HepG2 (cell line): ENCODE measurements around the gene JAM2. TPM values are rescaled to one million over a fixed set of nuclear protein-coding genes. Genes with fewer than 3 reads are reported as not detected.
A peak's percentile ranks its signal among the peaks of the same experiment; 100 is the strongest.

ENCODE experiments used
- ASH2L ChIP-seq: fragments of 300-600, 200-600 bp; sonication (generic); IDR thresholded peaks from 2 replicates; pipeline ENCODE4 v1.7.0; 2017; ENCODE audit warnings: low read depth, mild to moderate bottlenecking, moderate library complexity, mixed read lengths, low read length; ENCODE audit not compliant: insufficient read length
- GFI1 ChIP-seq: sonication (generic); formaldehyde crosslinking; IDR thresholded peaks from 2 replicates; pipeline ENCODE4 v1.5.0; 2020; ENCODE audit warnings: missing genetic modification reagents, mild to moderate bottlenecking, borderline replicate concordance
- HNF4G ChIP-seq, 2 experiments: sonication (generic) in 1 of 2; formaldehyde crosslinking in 1 of 2; IDR thresholded peaks; 2 replicates each; pipeline versions ENCODE4 v1.4.0 to v1.6.1; 2011 to 2020; ENCODE audit warnings: borderline replicate concordance in 2 of 2, low read depth in 2 of 2, mild to moderate bottlenecking in 2 of 2, low read length in 1 of 2, missing genetic modification reagents in 1 of 2, moderate library complexity in 1 of 2
- KMT2A ChIP-seq: sonication (generic); formaldehyde crosslinking; IDR thresholded peaks from 2 replicates; pipeline ENCODE4 v1.4.0; 2020; ENCODE audit warnings: missing genetic modification reagents
- NFKB2 ChIP-seq: sonication (generic); formaldehyde crosslinking; IDR thresholded peaks from 2 replicates; pipeline ENCODE4 v1.4.0; 2020; ENCODE audit warnings: missing genetic modification reagents, borderline replicate concordance
- PHF20 ChIP-seq: sonication (generic); formaldehyde crosslinking; IDR thresholded peaks from 2 replicates; pipeline ENCODE4 v1.5.0; 2020; ENCODE audit warnings: mild to moderate bottlenecking, missing genetic modification reagents
- SKI ChIP-seq: fragments of 450-650 bp; IDR thresholded peaks from one replicate; pipeline ENCODE4 v1.6.1; 2018; ENCODE audit warnings: mild to moderate bottlenecking; ENCODE audit not compliant: partially characterized antibody
- ZNF562 ChIP-seq: sonication (generic); formaldehyde crosslinking; IDR thresholded peaks from 2 replicates; pipeline ENCODE4 v1.8.0; 2022; ENCODE audit warnings: missing genetic modification reagents, borderline replicate concordance
- polyA plus RNA-seq, 8 experiments: library from polyadenylated mRNA; depleted of rRNA in 3 of 8; stranded (reverse) in 7 of 8; unstranded in 1 of 8; fragments of >200 nt; fragmentation: Illumina TruSeq in 4 of 8; extraction: Trizol in 4 of 8; gene quantifications; 2 replicates each; pipeline versions ENCODE4 v1.2.1 to v1.2.3, GENCODE V29; 2011 to 2016; ENCODE audit warnings: low read depth in 4 of 8, missing spikeins in 1 of 8, mixed read lengths in 1 of 8; ENCODE audit not compliant: insufficient read depth in 1 of 8
- total RNA-seq, 5 experiments: library from RNA; depleted of rRNA; stranded (reverse); fragments of >200 nt; fragmentation: Illumina TruSeq; extraction: Trizol; gene quantifications; 2 replicates each; pipeline ENCODE4 v1.2.3, GENCODE V29; 2016; ENCODE audit warnings: low read depth in 1 of 5
- TF ChIP-seq, protein P1 (sequence below): sonication (generic); formaldehyde crosslinking; IDR thresholded peaks from 2 replicates; pipeline ENCODE4 v1.4.0; 2020; ENCODE audit warnings: mild to moderate bottlenecking, missing genetic modification reagents, borderline replicate concordance
- TF ChIP-seq, protein P2 (sequence below): sonication (generic); formaldehyde crosslinking; IDR thresholded peaks from 2 replicates; pipeline ENCODE4 v1.8.1; 2022; ENCODE audit warnings: low read depth, mild to moderate bottlenecking, missing genetic modification reagents
- TF ChIP-seq, protein P3 (sequence below): sonication (generic); formaldehyde crosslinking; IDR thresholded peaks from 2 replicates; pipeline ENCODE4 v1.5.0; 2020; ENCODE audit warnings: mild to moderate bottlenecking, missing genetic modification reagents, moderate library complexity
- TF ChIP-seq, protein P4 (sequence below): IDR thresholded peaks from 2 replicates; pipeline ENCODE4 v1.6.1; 2016; ENCODE audit warnings: low read depth, missing genetic modification reagents, missing compliant biosample characterization

Gene JAM2
- total and polyA plus RNA-seq, 2 of the 13 experiments (the other 11 are each of a cell fraction or from before 2014, with no cell fraction given): 0.07 TPM; not detected in 1

DNA sequence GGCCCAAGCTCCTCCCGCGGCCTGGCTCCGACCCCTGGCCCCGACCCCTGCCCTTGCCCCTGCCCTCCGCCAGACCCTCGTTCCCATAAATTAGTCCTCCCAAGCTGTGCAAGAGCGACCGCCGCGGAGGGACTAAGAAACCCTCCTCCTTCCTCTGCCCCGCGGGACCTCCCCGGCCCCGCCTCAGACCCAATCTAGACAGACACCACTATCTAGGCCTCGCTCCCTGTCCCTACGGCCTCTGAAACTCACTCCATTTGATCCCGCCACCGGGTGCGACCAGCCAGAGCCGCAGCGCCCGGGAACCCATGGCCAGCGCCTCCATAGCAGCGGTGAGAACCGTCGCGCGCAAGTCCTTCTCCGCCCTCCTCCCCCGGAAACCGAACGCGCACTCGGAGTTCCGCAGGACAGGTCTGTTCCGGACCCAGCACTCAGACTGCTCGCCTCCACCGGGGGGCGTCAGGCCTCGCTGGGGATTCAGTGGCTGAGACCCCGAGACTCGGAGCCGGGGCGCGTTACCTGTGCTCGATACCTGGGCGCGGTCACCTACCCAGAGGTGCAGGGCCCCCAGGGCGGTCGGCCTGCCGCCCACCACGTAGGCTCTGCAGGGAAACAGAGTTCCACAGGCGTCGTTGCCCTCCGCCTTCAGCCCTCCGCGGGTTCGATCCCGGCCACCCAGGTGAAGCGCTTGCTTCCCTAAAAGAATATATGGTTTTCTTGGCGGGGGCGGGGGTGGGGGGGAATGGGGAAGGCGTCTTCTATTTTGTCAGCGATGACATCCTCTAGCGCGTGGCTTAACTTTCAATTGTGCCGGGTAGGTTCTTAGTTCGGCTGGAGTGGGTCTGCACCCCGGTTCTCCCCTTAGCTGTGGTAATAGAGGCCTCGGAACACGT, 31.7 kb upstream of the JAM2 start, which contains the start of gene MRPL39 (continued):
- TF ChIP-seq, protein P1, sequence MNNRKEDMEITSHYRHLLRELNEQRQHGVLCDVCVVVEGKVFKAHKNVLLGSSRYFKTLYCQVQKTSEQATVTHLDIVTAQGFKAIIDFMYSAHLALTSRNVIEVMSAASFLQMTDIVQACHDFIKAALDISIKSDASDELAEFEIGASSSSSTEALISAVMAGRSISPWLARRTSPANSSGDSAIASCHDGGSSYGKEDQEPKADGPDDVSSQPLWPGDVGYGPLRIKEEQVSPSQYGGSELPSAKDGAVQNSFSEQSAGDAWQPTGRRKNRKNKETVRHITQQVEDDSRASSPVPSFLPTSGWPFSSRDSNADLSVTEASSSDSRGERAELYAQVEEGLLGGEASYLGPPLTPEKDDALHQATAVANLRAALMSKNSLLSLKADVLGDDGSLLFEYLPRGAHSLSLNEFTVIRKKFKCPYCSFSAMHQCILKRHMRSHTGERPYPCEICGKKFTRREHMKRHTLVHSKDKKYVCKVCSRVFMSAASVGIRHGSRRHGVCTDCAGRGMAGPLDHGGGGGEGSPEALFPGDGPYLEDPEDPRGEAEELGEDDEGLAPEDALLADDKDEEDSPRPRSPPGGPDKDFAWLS: no peak
- TF ChIP-seq HNF4G (IDR thresholded peaks at IDR 0.05; ENCODE audit: borderline replicate concordance, low read depth, low read length) (no peak), HNF4G (CRISPR knock-in tag; IDR thresholded peaks at IDR 0.05; ENCODE audit: borderline replicate concordance, low read depth) (0 out of 2 replicates have a peak, but pooled peaks have one; percentile 37), KMT2A (CRISPR knock-in tag) (peak; percentile 99), GFI1 (CRISPR knock-in tag) (peak; percentile 68; the same call in 1 of the 2 replicates), NFKB2 (peak; percentile 89), ASH2L (peak; percentile 96), PHF20 (CRISPR knock-in tag) (peak; percentile 94), SKI (peak; percentile 37), ZNF562 (CRISPR knock-in tag) (no peak)
- TF ChIP-seq, protein P2, sequence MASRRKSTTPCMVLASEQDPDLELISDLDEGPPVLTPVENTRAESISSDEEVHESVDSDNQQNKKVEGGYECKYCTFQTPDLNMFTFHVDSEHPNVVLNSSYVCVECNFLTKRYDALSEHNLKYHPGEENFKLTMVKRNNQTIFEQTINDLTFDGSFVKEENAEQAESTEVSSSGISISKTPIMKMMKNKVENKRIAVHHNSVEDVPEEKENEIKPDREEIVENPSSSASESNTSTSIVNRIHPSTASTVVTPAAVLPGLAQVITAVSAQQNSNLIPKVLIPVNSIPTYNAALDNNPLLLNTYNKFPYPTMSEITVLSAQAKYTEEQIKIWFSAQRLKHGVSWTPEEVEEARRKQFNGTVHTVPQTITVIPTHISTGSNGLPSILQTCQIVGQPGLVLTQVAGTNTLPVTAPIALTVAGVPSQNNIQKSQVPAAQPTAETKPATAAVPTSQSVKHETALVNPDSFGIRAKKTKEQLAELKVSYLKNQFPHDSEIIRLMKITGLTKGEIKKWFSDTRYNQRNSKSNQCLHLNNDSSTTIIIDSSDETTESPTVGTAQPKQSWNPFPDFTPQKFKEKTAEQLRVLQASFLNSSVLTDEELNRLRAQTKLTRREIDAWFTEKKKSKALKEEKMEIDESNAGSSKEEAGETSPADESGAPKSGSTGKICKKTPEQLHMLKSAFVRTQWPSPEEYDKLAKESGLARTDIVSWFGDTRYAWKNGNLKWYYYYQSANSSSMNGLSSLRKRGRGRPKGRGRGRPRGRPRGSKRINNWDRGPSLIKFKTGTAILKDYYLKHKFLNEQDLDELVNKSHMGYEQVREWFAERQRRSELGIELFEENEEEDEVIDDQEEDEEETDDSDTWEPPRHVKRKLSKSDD (CRISPR knock-in tag): peak; percentile 89; the same call in 1 of the 2 replicates
- TF ChIP-seq, protein P3, sequence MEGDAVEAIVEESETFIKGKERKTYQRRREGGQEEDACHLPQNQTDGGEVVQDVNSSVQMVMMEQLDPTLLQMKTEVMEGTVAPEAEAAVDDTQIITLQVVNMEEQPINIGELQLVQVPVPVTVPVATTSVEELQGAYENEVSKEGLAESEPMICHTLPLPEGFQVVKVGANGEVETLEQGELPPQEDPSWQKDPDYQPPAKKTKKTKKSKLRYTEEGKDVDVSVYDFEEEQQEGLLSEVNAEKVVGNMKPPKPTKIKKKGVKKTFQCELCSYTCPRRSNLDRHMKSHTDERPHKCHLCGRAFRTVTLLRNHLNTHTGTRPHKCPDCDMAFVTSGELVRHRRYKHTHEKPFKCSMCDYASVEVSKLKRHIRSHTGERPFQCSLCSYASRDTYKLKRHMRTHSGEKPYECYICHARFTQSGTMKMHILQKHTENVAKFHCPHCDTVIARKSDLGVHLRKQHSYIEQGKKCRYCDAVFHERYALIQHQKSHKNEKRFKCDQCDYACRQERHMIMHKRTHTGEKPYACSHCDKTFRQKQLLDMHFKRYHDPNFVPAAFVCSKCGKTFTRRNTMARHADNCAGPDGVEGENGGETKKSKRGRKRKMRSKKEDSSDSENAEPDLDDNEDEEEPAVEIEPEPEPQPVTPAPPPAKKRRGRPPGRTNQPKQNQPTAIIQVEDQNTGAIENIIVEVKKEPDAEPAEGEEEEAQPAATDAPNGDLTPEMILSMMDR: peak; percentile 93
- TF ChIP-seq, protein P4, sequence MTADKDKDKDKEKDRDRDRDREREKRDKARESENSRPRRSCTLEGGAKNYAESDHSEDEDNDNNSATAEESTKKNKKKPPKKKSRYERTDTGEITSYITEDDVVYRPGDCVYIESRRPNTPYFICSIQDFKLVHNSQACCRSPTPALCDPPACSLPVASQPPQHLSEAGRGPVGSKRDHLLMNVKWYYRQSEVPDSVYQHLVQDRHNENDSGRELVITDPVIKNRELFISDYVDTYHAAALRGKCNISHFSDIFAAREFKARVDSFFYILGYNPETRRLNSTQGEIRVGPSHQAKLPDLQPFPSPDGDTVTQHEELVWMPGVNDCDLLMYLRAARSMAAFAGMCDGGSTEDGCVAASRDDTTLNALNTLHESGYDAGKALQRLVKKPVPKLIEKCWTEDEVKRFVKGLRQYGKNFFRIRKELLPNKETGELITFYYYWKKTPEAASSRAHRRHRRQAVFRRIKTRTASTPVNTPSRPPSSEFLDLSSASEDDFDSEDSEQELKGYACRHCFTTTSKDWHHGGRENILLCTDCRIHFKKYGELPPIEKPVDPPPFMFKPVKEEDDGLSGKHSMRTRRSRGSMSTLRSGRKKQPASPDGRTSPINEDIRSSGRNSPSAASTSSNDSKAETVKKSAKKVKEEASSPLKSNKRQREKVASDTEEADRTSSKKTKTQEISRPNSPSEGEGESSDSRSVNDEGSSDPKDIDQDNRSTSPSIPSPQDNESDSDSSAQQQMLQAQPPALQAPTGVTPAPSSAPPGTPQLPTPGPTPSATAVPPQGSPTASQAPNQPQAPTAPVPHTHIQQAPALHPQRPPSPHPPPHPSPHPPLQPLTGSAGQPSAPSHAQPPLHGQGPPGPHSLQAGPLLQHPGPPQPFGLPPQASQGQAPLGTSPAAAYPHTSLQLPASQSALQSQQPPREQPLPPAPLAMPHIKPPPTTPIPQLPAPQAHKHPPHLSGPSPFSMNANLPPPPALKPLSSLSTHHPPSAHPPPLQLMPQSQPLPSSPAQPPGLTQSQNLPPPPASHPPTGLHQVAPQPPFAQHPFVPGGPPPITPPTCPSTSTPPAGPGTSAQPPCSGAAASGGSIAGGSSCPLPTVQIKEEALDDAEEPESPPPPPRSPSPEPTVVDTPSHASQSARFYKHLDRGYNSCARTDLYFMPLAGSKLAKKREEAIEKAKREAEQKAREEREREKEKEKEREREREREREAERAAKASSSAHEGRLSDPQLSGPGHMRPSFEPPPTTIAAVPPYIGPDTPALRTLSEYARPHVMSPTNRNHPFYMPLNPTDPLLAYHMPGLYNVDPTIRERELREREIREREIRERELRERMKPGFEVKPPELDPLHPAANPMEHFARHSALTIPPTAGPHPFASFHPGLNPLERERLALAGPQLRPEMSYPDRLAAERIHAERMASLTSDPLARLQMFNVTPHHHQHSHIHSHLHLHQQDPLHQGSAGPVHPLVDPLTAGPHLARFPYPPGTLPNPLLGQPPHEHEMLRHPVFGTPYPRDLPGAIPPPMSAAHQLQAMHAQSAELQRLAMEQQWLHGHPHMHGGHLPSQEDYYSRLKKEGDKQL: peak; percentile 52; the same call in 1 of the 2 replicates
